GM12892 (cell line): ENCODE measurements around the gene CFAP61.

Source experiments
- POLR2A ChIP-seq: IDR thresholded peaks from 2 replicates; pipeline ENCODE4 v1.6.1; 2011; ENCODE audit warnings: low read depth, low read length, control low read depth
- POLR2AphosphoS5 ChIP-seq: IDR thresholded peaks from 2 replicates; pipeline ENCODE4 v1.6.1; 2011; ENCODE audit warnings: low read depth, low read length, control low read depth

DNA sequence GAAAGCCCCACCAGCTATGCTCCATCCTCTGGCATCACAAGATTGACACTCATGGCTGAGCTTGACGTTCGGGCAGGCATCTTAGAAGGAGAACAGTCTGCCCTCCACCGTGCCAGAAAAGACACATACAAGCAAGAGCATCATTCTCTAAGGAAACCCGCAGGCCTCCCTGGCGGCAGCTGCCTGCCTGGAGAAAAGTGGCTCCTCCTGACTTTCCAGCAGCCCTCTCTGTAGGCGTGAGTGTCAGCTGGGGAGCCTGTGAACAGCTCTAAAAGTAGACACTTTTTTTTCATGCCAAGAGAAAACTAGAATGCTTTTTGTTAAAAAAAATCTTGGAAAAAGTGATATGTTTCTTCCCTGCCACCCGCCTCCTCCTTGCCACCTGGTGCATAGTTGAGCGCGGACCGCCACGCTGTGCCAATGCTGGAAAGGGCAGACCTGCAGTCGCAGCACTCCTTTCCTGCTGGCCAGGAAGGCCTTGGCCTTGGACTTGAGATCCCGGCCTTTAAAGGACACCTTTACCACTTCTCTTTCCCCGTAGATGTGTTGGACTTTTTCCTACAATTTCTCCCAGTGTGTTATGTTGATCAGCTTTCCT is 285.9 kb downstream of the CFAP61 start:
- no peak for TF ChIP-seq POLR2AphosphoS5
- no peak for TF ChIP-seq POLR2A
